H9 (cell line): Measurements from ENCODE around the gene KRTAP12-4. TPM values are rescaled to one million over a fixed set of nuclear protein-coding genes. Genes with fewer than 3 reads are reported as not detected.
"Not testable (repeated sequence)": the region's sequence is repeated elsewhere in the genome, so short reads cannot be mapped to it uniquely, and the experiment has no call there.

Source experiments
- DNase-seq: peaks from one replicate; pipeline ENCODE4 v3.0.0-alpha.2; 2017
- H2AFZ ChIP-seq: one replicate; pipeline ENCODE4 v1.6.1; 2013; ENCODE audit warnings: mild to moderate bottlenecking, low read length, control low read depth, moderate library complexity
- H2AK5ac ChIP-seq: 2 replicates; pipeline ENCODE4 v1.6.1; 2013; ENCODE audit warnings: low read length, control low read depth, mixed read lengths; ENCODE audit not compliant: insufficient read length
- H2BK120ac ChIP-seq: one replicate; pipeline ENCODE4 v1.6.1; 2013; ENCODE audit warnings: low read depth, mild to moderate bottlenecking, low read length, control low read depth, inconsistent platforms; ENCODE audit not compliant: poor library complexity, severe bottlenecking
- H2BK12ac ChIP-seq: 2 replicates; pipeline ENCODE4 v1.6.1; 2013; ENCODE audit warnings: low read length, control low read depth, mixed read lengths, low read depth; ENCODE audit not compliant: insufficient read length
- H2BK15ac ChIP-seq: 2 replicates; pipeline ENCODE4 v1.6.1; 2013; ENCODE audit warnings: low read depth, low read length, control low read depth
- H2BK20ac ChIP-seq: one replicate; pipeline ENCODE4 v1.6.1; 2013; ENCODE audit warnings: low read depth, mild to moderate bottlenecking, low read length, control low read depth, inconsistent platforms; ENCODE audit not compliant: poor library complexity, severe bottlenecking
- H2BK5ac ChIP-seq: 2 replicates; pipeline ENCODE4 v1.6.1; 2013; ENCODE audit warnings: low read length, control low read depth, mixed read lengths; ENCODE audit not compliant: insufficient read length
- H3K14ac ChIP-seq: 2 replicates; pipeline ENCODE4 v1.6.1; 2013; ENCODE audit warnings: low read length, control low read depth; ENCODE audit not compliant: insufficient read depth
- H3K18ac ChIP-seq: 2 replicates; pipeline ENCODE4 v1.6.1; 2013; ENCODE audit warnings: low read depth, mild to moderate bottlenecking, mixed read lengths, low read length, control low read depth; ENCODE audit not compliant: insufficient read length
- H3K23ac ChIP-seq: 2 replicates; pipeline ENCODE4 v1.6.1; 2013; ENCODE audit warnings: low read length, control low read depth, mixed read lengths, low read depth; ENCODE audit not compliant: insufficient read length
- H3K23me2 ChIP-seq: 2 replicates; pipeline ENCODE4 v1.6.1; 2013; ENCODE audit warnings: low read depth, mild to moderate bottlenecking, mixed read lengths, low read length, control low read depth; ENCODE audit not compliant: insufficient read length, poor library complexity, severe bottlenecking
- H3K27ac ChIP-seq: 2 replicates; pipeline ENCODE4 v1.5.1; 2013; ENCODE audit warnings: low read length, control low read depth, mixed read lengths, low read depth; ENCODE audit not compliant: insufficient read length
- H3K27me3 ChIP-seq: 2 replicates; pipeline ENCODE4 v1.6.1; 2013; ENCODE audit warnings: low read length, control low read depth, inconsistent platforms; ENCODE audit not compliant: insufficient read depth
- H3K4ac ChIP-seq: 2 replicates; pipeline ENCODE4 v1.6.1; 2013; ENCODE audit warnings: low read depth, mild to moderate bottlenecking, control low read depth, inconsistent platforms, low read length, moderate library complexity
- H3K4me1 ChIP-seq: 2 replicates; pipeline ENCODE4 v1.6.1; 2013; ENCODE audit warnings: low read length, control low read depth, inconsistent platforms; ENCODE audit not compliant: insufficient read depth
- H3K4me2 ChIP-seq: 2 replicates; pipeline ENCODE4 v1.6.1; 2013; ENCODE audit warnings: low read length, control low read depth, mixed read lengths; ENCODE audit not compliant: insufficient read length, insufficient read depth
- H3K56ac ChIP-seq: 2 replicates; pipeline ENCODE4 v1.6.1; 2013; ENCODE audit warnings: low read depth, mild to moderate bottlenecking, mixed read lengths, low read length, control low read depth; ENCODE audit not compliant: insufficient read length
- H3K79me1 ChIP-seq: 2 replicates; pipeline ENCODE4 v1.6.1; 2013; ENCODE audit warnings: low read depth, mild to moderate bottlenecking, moderate library complexity, low read length, control low read depth, inconsistent platforms; ENCODE audit not compliant: insufficient read depth, poor library complexity, severe bottlenecking
- H3K79me2 ChIP-seq: 2 replicates; pipeline ENCODE4 v1.6.1; 2013; ENCODE audit warnings: low read length, control low read depth, inconsistent platforms; ENCODE audit not compliant: insufficient read depth
- H3K9ac ChIP-seq: 2 replicates; pipeline ENCODE4 v1.6.1; 2013; ENCODE audit warnings: low read length, control low read depth, mixed read lengths; ENCODE audit not compliant: insufficient read length; ENCODE audit errors: extremely low read depth
- H3K9me3 ChIP-seq: one replicate; pipeline ENCODE4 v1.6.1; 2013; ENCODE audit warnings: low read depth, low read length, inconsistent platforms; ENCODE audit not compliant: control insufficient read depth
- H3T11ph ChIP-seq: one replicate; pipeline ENCODE4 v1.6.1; 2013; ENCODE audit warnings: mild to moderate bottlenecking, low read length, control low read depth, inconsistent platforms
- H4K20me1 ChIP-seq: one replicate; pipeline ENCODE4 v1.6.1; 2013; ENCODE audit not compliant: control insufficient read depth, insufficient read length, insufficient read depth
- H4K5ac ChIP-seq: 2 replicates; pipeline ENCODE4 v1.6.1; 2013; ENCODE audit warnings: low read depth, mild to moderate bottlenecking, mixed read lengths, low read length, control low read depth; ENCODE audit not compliant: insufficient read length
- H4K8ac ChIP-seq: replicated peaks from 2 replicates; pipeline ENCODE4 v1.6.1; 2013; ENCODE audit warnings: low read length, control low read depth, mixed read lengths, low read depth; ENCODE audit not compliant: insufficient read length
- H4K91ac ChIP-seq: 2 replicates; pipeline ENCODE4 v1.6.1; 2013; ENCODE audit warnings: low read depth, mild to moderate bottlenecking, moderate library complexity, mixed read lengths, low read length, control low read depth; ENCODE audit not compliant: insufficient read length
- H3K27ac Mint-ChIP-seq, 3 experiments: 2 replicates in 2 of 3; 3 replicates in 1 of 3; pipeline ENCODE4 v1.8.0; 2020 to 2021; ENCODE audit warnings: mixed read lengths in 3 of 3, mild to moderate bottlenecking in 1 of 3, moderate library complexity in 1 of 3
- H3K27me3 Mint-ChIP-seq: 2 replicates; pipeline ENCODE4 v1.8.0; 2021; ENCODE audit warnings: low read depth, mild to moderate bottlenecking, moderate library complexity, mixed read lengths
- H3K36me3 Mint-ChIP-seq, 3 experiments: 2 replicates in 2 of 3; 3 replicates in 1 of 3; pipeline ENCODE4 v1.8.0; 2020 to 2021; ENCODE audit warnings: low read depth in 3 of 3, mixed read lengths in 3 of 3; ENCODE audit not compliant: insufficient read depth in 1 of 3
- H3K4me1 Mint-ChIP-seq, 2 experiments: 2 replicates each; pipeline ENCODE4 v1.8.0; 2020; ENCODE audit warnings: mixed read lengths in 2 of 2
- H3K4me3 Mint-ChIP-seq, 2 experiments: 2 replicates in 1 of 2; 3 replicates in 1 of 2; pipeline ENCODE4 v1.8.0; 2020 to 2021; ENCODE audit warnings: mild to moderate bottlenecking in 2 of 2, mixed read lengths in 2 of 2, moderate library complexity in 1 of 2
- H3K9me3 Mint-ChIP-seq, 2 experiments: 2 replicates in 1 of 2; 3 replicates in 1 of 2; pipeline ENCODE4 v1.8.0; 2020; ENCODE audit warnings: mild to moderate bottlenecking in 2 of 2, mixed read lengths in 2 of 2, moderate library complexity in 1 of 2
- WGBS: extraction: QIAGEN DNeasy Blood & Tissue Kit; methylation state at CpG from one replicate; pipeline ENCODE4 v1.1.7; 2013; ENCODE audit warnings: missing lambda C conversion rate, low lambda C conversion rate, mixed read lengths; ENCODE audit not compliant: insufficient read length; ENCODE audit errors: extremely low coverage; 5-methylcytosine and 5-hydroxymethylcytosine counted together
- total RNA-seq: library from RNA; stranded (reverse); gene quantifications from 2 replicates; pipeline ENCODE4 v1.2.1, GENCODE V29; 2021
- TF ChIP-seq, protein P1 (sequence below): fragments of 200-600 bp; sonication (generic); conservative IDR thresholded peaks from 3 replicates; pipeline ENCODE4 v1.8.0; 2021; ENCODE audit warnings: antibody characterized with exemption, mild to moderate bottlenecking

KRTAP12-4 gene
- total RNA-seq, 1 experiment from 2014 or later = not detected

DNA sequence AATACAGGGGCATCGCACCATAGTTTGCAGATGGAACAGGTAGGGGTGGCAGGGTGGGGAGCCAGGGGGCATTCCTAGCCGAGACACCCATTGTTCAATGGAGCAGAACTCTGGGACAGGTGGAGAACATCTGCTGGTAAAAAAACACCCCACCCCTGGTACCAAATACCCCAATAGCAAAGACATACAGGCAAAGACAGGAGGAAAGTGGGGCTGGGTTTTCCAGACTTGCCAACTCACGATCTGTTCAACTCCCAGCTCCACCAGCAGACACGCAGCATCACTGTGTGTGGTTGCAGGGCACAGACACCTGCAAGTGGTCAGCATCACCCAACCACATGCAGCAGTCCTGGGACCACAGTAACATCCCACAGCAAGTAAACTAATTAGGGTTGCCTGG, 42.9 kb downstream of the KRTAP12-4 start:
- no peak overlapping the region for H3K56ac ChIP-seq
- no peak overlapping the region for H3K9ac ChIP-seq
- H3K27me3 Mint-ChIP-seq = peaks cover 9% of the 10 kb centered on the region
- no peak overlapping the region for H2BK15ac ChIP-seq
- no peaks in the 10 kb centered on the region for H3K79me2 ChIP-seq
- no peaks in the 10 kb centered on the region for H4K20me1 ChIP-seq
- H3K36me3 Mint-ChIP-seq = peaks cover 8 to 26% (median 21%) of the 10 kb centered on the region in 3 experiments
- peaks cover 33 to 38% of the 10 kb centered on the region in 2 experiments for H3K9me3 Mint-ChIP-seq
- H3T11ph ChIP-seq = no peak overlapping the region
- peaks cover 9% of the 10 kb centered on the region for H3K9me3 ChIP-seq
- no peak overlapping the region for H3K27ac Mint-ChIP-seq
- no peaks in the 10 kb centered on the region for H3K79me1 ChIP-seq
- no peak overlapping the region for H3K4me3 Mint-ChIP-seq
- H3K14ac ChIP-seq = no peak overlapping the region
- no peak overlapping the region for H3K4ac ChIP-seq
- H2BK12ac ChIP-seq = no peak overlapping the region
- H3K4me1 ChIP-seq = no peaks in the 10 kb centered on the region
- no peak overlapping the region for H3K23ac ChIP-seq
- H3K23me2 ChIP-seq = no peaks in the 10 kb centered on the region
- no peak overlapping the region for H2BK120ac ChIP-seq
- H3K27me3 ChIP-seq = no peaks in the 10 kb centered on the region
- no peak overlapping the region for H4K5ac ChIP-seq
- H4K8ac ChIP-seq = no peak overlapping the region
- no peak overlapping the region for H2BK5ac ChIP-seq
- TF ChIP-seq, protein P1, sequence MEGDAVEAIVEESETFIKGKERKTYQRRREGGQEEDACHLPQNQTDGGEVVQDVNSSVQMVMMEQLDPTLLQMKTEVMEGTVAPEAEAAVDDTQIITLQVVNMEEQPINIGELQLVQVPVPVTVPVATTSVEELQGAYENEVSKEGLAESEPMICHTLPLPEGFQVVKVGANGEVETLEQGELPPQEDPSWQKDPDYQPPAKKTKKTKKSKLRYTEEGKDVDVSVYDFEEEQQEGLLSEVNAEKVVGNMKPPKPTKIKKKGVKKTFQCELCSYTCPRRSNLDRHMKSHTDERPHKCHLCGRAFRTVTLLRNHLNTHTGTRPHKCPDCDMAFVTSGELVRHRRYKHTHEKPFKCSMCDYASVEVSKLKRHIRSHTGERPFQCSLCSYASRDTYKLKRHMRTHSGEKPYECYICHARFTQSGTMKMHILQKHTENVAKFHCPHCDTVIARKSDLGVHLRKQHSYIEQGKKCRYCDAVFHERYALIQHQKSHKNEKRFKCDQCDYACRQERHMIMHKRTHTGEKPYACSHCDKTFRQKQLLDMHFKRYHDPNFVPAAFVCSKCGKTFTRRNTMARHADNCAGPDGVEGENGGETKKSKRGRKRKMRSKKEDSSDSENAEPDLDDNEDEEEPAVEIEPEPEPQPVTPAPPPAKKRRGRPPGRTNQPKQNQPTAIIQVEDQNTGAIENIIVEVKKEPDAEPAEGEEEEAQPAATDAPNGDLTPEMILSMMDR = no peak
- no peak overlapping the region for H3K18ac ChIP-seq
- no peak overlapping the region for H4K91ac ChIP-seq
- peaks cover 11 to 17% of the 10 kb centered on the region in 2 experiments for H3K4me1 Mint-ChIP-seq
- H2BK20ac ChIP-seq = no peak overlapping the region
- H2AFZ ChIP-seq = no peak overlapping the region
- WGBS = no CpG with 5 or more reads among the region's 4 CpGs
- DNase-seq = no peak
- no peak overlapping the region for H3K4me2 ChIP-seq
- no peak overlapping the region for H2AK5ac ChIP-seq
- H3K27ac ChIP-seq = no peak overlapping the region

DNA sequence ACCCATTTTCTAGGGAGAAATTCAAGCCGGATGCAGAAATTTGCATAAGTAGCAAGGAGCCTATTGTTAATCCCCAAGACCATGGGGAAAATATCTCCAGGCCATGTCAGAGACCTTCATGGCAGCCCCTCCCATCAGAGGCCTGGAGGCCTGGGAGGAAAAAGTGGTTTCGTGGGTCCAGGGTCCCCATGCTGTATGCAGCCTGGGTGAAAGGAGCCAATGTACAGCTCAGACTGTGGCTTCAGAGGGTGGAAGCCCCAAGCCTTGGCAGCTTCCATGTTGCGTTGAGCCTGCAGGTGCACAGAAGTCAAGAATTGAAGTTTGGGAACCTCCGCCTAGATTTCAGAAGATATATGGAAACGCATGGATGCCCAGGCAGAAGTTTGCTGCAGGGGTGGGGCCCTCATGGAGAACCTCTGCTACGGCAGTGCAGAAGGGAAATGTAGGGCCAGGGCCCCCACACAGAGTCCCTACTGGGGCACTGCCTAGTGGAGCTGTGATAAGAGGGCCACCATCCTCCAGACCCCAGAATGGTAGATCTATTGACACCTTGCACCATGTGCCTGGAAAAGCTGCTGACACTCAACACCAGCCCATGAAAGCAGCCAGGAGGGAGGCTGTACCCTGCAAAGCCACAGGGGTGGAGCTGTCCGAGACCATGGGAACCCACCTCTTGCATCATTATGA, 44.2 kb downstream of the KRTAP12-4 start:
- H2AFZ ChIP-seq, H3K23ac ChIP-seq, H3K79me2 ChIP-seq, H4K20me1 ChIP-seq, H4K91ac ChIP-seq, H2AK5ac ChIP-seq, H2BK15ac ChIP-seq, H3K27ac Mint-ChIP-seq, H4K5ac ChIP-seq, H2BK5ac ChIP-seq, H3K79me1 ChIP-seq, H3K9me3 ChIP-seq, H3K4me1 Mint-ChIP-seq, H3K9ac ChIP-seq, H3K4ac ChIP-seq, H3K27me3 Mint-ChIP-seq, H3K4me1 ChIP-seq, H3K23me2 ChIP-seq, H3K27ac ChIP-seq, H3K27me3 ChIP-seq, DNase-seq, H4K8ac ChIP-seq, H2BK12ac ChIP-seq, H3K14ac ChIP-seq, H3K4me3 Mint-ChIP-seq, H3K4me2 ChIP-seq, H2BK120ac ChIP-seq, H3K18ac ChIP-seq, H2BK20ac ChIP-seq, H3K56ac ChIP-seq, H3T11ph ChIP-seq: not testable (repeated sequence)
- Mint-ChIP-seq H3K36me3 (peaks cover 8 to 26% (median 21%) of the 10 kb centered on the region in 3 experiments), H3K9me3 (peaks cover 33 to 39% of the 10 kb centered on the region in 2 experiments)
- WGBS = no CpG with 5 or more reads among the region's 7 CpGs
